Spleen (tissue), 7 donors: Measurements from ENCODE around the gene PPP3CA.

ENCODE experiments used
- POLR2A ChIP-seq, 3 donors: fragments of 450-650 bp; IDR thresholded peaks; one replicate each; pipeline ENCODE4 v1.5.1; 2017; ENCODE audit warnings: antibody characterized with exemption in 3 of 3, mild to moderate bottlenecking in 1 of 3
- POLR2AphosphoS5 ChIP-seq, 3 donors: sonication (generic); formaldehyde crosslinking; IDR thresholded peaks; one replicate each; pipeline ENCODE4 v1.5.1; 2017; ENCODE audit warnings: antibody characterized with exemption in 3 of 3
- TF ChIP-seq, protein P1 (sequence below), 11 experiments: fragments of 200-600 bp in 7 of 11; fragments of 450-650 bp in 4 of 11; sonication (generic) in 4 of 11; IDR thresholded peaks in 8 of 11; conservative IDR thresholded peaks in 3 of 11; 1 replicate in 7 of 11; 2 replicates in 4 of 11; pipeline versions ENCODE4 v1.4.0 to v1.8.0; 2016 to 2021; ENCODE audit warnings: antibody characterized with exemption in 11 of 11, inconsistent platforms in 4 of 11, mild to moderate bottlenecking in 1 of 11
- donor health status: DM: no; HTN: no; CAD: no; lungs with moderate emphysema.
- donor health status: DM: no; HTN: no; CAD: no.
- donor health status: DM: no; HTN: no; CAD: no.

DNA sequence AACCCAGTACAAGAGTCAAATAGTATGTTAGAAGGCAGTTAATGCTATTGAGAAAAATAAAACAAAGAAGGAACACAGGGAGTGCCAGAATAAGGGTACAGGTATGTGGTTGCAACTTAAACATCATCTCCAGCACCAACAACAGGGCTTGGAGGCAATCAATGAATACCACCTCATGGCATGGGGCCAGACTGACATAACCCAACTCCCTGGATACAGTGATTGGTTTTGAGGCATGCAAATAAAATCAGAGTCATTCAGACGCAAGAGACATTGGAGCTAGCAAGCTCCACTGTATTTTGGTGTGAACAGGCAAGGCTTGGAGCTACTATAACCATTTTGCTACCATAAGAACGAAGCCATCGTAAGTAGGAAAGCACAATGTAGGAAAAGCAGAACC lies 56.7 kb downstream of the PPP3CA start:
- no peak for TF ChIP-seq POLR2AphosphoS5 (IDR thresholded peaks at IDR 0.05)
- TF ChIP-seq, protein P1, sequence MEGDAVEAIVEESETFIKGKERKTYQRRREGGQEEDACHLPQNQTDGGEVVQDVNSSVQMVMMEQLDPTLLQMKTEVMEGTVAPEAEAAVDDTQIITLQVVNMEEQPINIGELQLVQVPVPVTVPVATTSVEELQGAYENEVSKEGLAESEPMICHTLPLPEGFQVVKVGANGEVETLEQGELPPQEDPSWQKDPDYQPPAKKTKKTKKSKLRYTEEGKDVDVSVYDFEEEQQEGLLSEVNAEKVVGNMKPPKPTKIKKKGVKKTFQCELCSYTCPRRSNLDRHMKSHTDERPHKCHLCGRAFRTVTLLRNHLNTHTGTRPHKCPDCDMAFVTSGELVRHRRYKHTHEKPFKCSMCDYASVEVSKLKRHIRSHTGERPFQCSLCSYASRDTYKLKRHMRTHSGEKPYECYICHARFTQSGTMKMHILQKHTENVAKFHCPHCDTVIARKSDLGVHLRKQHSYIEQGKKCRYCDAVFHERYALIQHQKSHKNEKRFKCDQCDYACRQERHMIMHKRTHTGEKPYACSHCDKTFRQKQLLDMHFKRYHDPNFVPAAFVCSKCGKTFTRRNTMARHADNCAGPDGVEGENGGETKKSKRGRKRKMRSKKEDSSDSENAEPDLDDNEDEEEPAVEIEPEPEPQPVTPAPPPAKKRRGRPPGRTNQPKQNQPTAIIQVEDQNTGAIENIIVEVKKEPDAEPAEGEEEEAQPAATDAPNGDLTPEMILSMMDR (IDR thresholded peaks at IDR 0.05 in 8 of 11, conservative IDR thresholded peaks at IDR 0.05 in 3 of 11), result no peak
- TF ChIP-seq POLR2A (IDR thresholded peaks at IDR 0.05), result no peak
